GM21576 (cell line): Measurements from ENCODE around the gene PGD.
"Not testable (repeated sequence)": the region's sequence is repeated elsewhere in the genome, so short reads cannot be mapped to it uniquely, and the experiment has no call there.

Source experiments
- ATAC-seq: cut with Tn5 transposase; IDR thresholded peaks from one replicate; pipeline ENCODE4 v1.9.1; 2021; ENCODE audit warnings: mild to moderate bottlenecking, moderate library complexity; ENCODE audit not compliant: unreplicated experiment

Gene PGD

GRCh38 chr1:10433790-10434189, 34.9 kb downstream of the PGD start:
- no peak for ATAC-seq

- no peak for ATAC-seq
Observed at GRCh38 chr1:10434590-10434989, 35.7 kb downstream of the PGD start.

GRCh38 chr1:10437052-10437451, 38.2 kb downstream of the PGD start:
- no peak for ATAC-seq

- ATAC-seq = no peak
Observed at GRCh38 chr1:10438677-10439163, 39.9 kb downstream of the PGD start.

GRCh38 chr1:10440305-10440704, 41.4 kb downstream of the PGD start:
- ATAC-seq = no peak

- no peak for ATAC-seq
Observed at GRCh38 chr1:10440794-10441193, 41.9 kb downstream of the PGD start.

- no peak for ATAC-seq
Observed at GRCh38 chr1:10444248-10444647, 45.4 kb downstream of the PGD start.

- ATAC-seq = no peak
Observed at GRCh38 chr1:10444795-10445397, 46.0 kb downstream of the PGD start.

GRCh38 chr1:10446790-10447422, 48.0 kb downstream of the PGD start:
- no peak for ATAC-seq

- no peak for ATAC-seq
Observed at GRCh38 chr1:10449751-10450150, 50.9 kb downstream of the PGD start, which contains the start of gene CORT. TSS of gene CORT (plus strand) at chr1:10450031. CDS start at chr1:10450224, 193 bp downstream.

GRCh38 chr1:10450156-10450814, 51.4 kb downstream of the PGD start:
- ATAC-seq = no peak

GRCh38 chr1:10450836-10451235, 52.0 kb downstream of the PGD start:
- ATAC-seq = no peak

GRCh38 chr1:10451287-10451686, 52.4 kb downstream of the PGD start:
- no peak for ATAC-seq

- ATAC-seq = no peak
Observed at GRCh38 chr1:10456048-10456447, 57.2 kb downstream of the PGD start.

- no peak for ATAC-seq
Observed at GRCh38 chr1:10456661-10457060, 57.8 kb downstream of the PGD start.

- not testable (repeated sequence) for ATAC-seq
Observed at GRCh38 chr1:10457462-10457861, 58.6 kb downstream of the PGD start.

- no peak for ATAC-seq
Observed at GRCh38 chr1:10457875-10458274, 59.0 kb downstream of the PGD start.

- no peak for ATAC-seq
Observed at GRCh38 chr1:10459184-10459583, 60.3 kb downstream of the PGD start.

- no peak for ATAC-seq
Observed at GRCh38 chr1:10467078-10467477, 68.2 kb downstream of the PGD start.

GRCh38 chr1:10470043-10470442, 71.2 kb downstream of the PGD start:
- no peak for ATAC-seq
